ENCODE results near the gene TCAF2.
"Not testable (repeated sequence)": the region's sequence is repeated elsewhere in the genome, so short reads cannot be mapped to it uniquely, and the experiment has no call there.

TCAF2 gene

GRCh38 chr7:143620646-143621045, at the start of gene TCAF2:
TSS of gene TCAF2 (plus strand) at chr7:143620974.
- peak; percentile 58 for DNase-seq (ENCODE audit: low read depth)

GRCh38 chr7:143571501-143571900, 49.3 kb upstream of the TCAF2 start, which contains the start of gene CTAGE15:
TSS of gene CTAGE15 (plus strand) at chr7:143571801. CDS start at chr7:143571818, 17 bp downstream.
- DNase-seq (ENCODE audit: low read depth), result not testable (repeated sequence)

- DNase-seq (ENCODE audit: low read depth), result not testable (repeated sequence)
Measured at GRCh38 chr7:143588183-143588582, 32.6 kb upstream of the TCAF2 start.

- DNase-seq (ENCODE audit: low read depth), result not testable (repeated sequence)
Measured at GRCh38 chr7:143589897-143590296, 30.9 kb upstream of the TCAF2 start.

GRCh38 chr7:143598086-143598485, 22.7 kb upstream of the TCAF2 start:
- not testable (repeated sequence) for DNase-seq (ENCODE audit: low read depth)

- not testable (repeated sequence) for DNase-seq (ENCODE audit: low read depth)
Measured at GRCh38 chr7:143603549-143603948, 17.2 kb upstream of the TCAF2 start.

GRCh38 chr7:143606088-143606487, 14.7 kb upstream of the TCAF2 start:
- not testable (repeated sequence) for DNase-seq (ENCODE audit: low read depth)

- not testable (repeated sequence) for DNase-seq (ENCODE audit: low read depth)
Measured at GRCh38 chr7:143615545-143615944, 5.2 kb upstream of the TCAF2 start.

GRCh38 chr7:143617204-143617603, 3.6 kb upstream of the TCAF2 start:
- DNase-seq (ENCODE audit: low read depth), result not testable (repeated sequence)

- DNase-seq (ENCODE audit: low read depth), result not testable (repeated sequence)
Measured at GRCh38 chr7:143620058-143620457, 716 bp upstream of the TCAF2 start.

GRCh38 chr7:143621175-143621574, 401 bp downstream of the TCAF2 start:
- DNase-seq (ENCODE audit: low read depth), result not testable (repeated sequence)

GRCh38 chr7:143622130-143622529, 1.4 kb downstream of the TCAF2 start:
- DNase-seq (ENCODE audit: low read depth), result not testable (repeated sequence)

- not testable (repeated sequence) for DNase-seq (ENCODE audit: low read depth)
Measured at GRCh38 chr7:143630653-143631052, 9.9 kb downstream of the TCAF2 start.

GRCh38 chr7:143632506-143632905, 11.7 kb downstream of the TCAF2 start:
- DNase-seq (ENCODE audit: low read depth), result not testable (repeated sequence)

GRCh38 chr7:143633013-143633618, 12.3 kb downstream of the TCAF2 start:
- not testable (repeated sequence) for DNase-seq (ENCODE audit: low read depth)

- not testable (repeated sequence) for DNase-seq (ENCODE audit: low read depth)
Measured at GRCh38 chr7:143635364-143636240, 14.8 kb downstream of the TCAF2 start.

- DNase-seq (ENCODE audit: low read depth), result not testable (repeated sequence)
Measured at GRCh38 chr7:143639372-143639771, 18.6 kb downstream of the TCAF2 start.

GRCh38 chr7:143640528-143641189, 19.9 kb downstream of the TCAF2 start:
- DNase-seq (ENCODE audit: low read depth), result not testable (repeated sequence)

- DNase-seq (ENCODE audit: low read depth), result not testable (repeated sequence)
Measured at GRCh38 chr7:143646598-143646997, 25.8 kb downstream of the TCAF2 start.

- DNase-seq (ENCODE audit: low read depth), result not testable (repeated sequence)
Measured at GRCh38 chr7:143649902-143650301, 29.1 kb downstream of the TCAF2 start.

GRCh38 chr7:143650447-143650846, 29.7 kb downstream of the TCAF2 start:
- not testable (repeated sequence) for DNase-seq (ENCODE audit: low read depth)
